HTR-8/SVneo (cell line): ENCODE measurements around the gene RBMS2.

Source experiments
- DNase-seq: peaks from one replicate; pipeline ENCODE4 v3.0.0; 2011; ENCODE audit warnings: low spot score, mixed read lengths; ENCODE audit not compliant: insufficient read length
- FAIRE-seq: peaks from 2 replicates; lab custom pipeline; 2011; peaks lifted over from hg19 to GRCh38; lab: Jason Lieb, UNC

RBMS2 gene

GRCh38 chr12:56626701-56627100 lies 105.1 kb downstream of the RBMS2 start:
- no peak for DNase-seq
- no peak for FAIRE-seq

GRCh38 chr12:56628671-56629458 lies 107.2 kb downstream of the RBMS2 start:
- FAIRE-seq = no peak

DNA sequence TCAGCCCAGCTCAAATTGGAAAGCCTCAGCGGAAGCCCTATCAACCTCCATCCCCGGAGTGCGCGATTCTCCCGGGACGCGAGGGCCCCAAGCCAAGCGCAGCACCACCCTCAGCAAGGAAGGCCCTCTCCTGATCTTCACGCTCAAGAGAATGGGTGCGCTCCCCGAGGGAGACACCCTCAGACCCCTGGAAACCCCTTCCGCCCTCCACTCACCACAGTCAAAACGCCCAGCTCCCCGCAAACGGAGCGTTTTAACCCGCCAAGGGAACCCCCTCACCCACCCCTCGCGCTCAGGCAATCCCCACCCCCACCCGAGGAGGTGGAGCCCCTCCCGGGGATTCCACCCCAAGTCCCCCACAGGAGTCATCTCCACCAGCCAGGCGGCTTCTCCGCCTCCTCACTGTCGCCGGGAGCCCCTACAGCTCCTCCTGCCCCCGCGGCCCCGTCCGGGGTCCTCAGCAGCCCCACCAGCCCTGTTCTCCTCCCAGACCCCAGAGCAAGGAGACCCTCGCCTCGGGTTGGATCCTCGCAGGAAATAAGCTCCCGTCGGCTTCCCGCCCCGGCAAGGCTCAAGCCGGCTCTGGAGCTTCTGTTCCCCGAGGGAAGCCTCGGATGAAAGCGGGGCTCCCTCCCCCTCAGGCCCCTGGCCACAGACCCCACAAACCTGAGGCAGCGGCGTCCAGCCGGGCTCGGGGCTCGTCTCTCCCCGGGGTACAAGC lies 108.0 kb downstream of the RBMS2 start:
- no peak for FAIRE-seq

More at GRCh38 chr12:56628671-56629458, 107.2 kb downstream of the RBMS2 start:
- no peak for DNase-seq

DNA sequence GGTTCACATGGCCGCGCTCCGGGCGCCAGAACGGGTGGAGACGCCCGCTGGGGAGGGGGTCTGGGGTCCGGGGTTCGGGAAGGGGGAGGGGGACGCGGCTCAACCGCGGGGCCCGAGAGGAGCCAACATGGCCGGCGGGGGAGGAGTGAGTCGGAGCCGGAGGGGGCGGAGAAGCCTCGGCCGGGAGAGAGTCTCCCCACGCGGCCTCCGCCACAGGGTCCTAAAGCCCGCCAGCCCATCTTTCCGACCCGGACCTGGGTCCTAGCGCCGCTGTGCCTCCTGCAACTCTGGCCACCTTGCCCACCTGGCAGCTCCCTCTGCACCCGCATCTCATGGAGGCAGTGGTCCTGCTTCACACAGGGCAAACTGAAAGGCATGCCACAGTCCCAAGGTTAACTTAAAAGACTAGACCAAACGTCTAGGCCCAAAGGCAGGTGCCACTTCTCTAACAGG lies 108.6 kb downstream of the RBMS2 start, which contains the start of gene BAZ2A:
TSS of gene BAZ2A (minus strand) at position 147 of the 453 bp plus-strand sequence. CDS start 12,796 bp downstream, outside the sequence.
- DNase-seq = peak; percentile 85
- no peak for FAIRE-seq

More for the DNA sequence above, 108.0 kb downstream of the RBMS2 start:
- no peak for DNase-seq

- no peak for FAIRE-seq
- DNase-seq = peak; percentile 72
Measured at GRCh38 chr12:56631790-56632700, 110.4 kb downstream of the RBMS2 start.

GRCh38 chr12:56632701-56633467 lies 111.3 kb downstream of the RBMS2 start:
- no peak for FAIRE-seq

GRCh38 chr12:56633468-56634241 lies 112.0 kb downstream of the RBMS2 start:
- DNase-seq = no peak
- no peak for FAIRE-seq

More at GRCh38 chr12:56632701-56633467, 111.3 kb downstream of the RBMS2 start:
- no peak for DNase-seq

GRCh38 chr12:56634242-56634836 lies 112.7 kb downstream of the RBMS2 start:
- no peak for FAIRE-seq
- no peak for DNase-seq

DNA sequence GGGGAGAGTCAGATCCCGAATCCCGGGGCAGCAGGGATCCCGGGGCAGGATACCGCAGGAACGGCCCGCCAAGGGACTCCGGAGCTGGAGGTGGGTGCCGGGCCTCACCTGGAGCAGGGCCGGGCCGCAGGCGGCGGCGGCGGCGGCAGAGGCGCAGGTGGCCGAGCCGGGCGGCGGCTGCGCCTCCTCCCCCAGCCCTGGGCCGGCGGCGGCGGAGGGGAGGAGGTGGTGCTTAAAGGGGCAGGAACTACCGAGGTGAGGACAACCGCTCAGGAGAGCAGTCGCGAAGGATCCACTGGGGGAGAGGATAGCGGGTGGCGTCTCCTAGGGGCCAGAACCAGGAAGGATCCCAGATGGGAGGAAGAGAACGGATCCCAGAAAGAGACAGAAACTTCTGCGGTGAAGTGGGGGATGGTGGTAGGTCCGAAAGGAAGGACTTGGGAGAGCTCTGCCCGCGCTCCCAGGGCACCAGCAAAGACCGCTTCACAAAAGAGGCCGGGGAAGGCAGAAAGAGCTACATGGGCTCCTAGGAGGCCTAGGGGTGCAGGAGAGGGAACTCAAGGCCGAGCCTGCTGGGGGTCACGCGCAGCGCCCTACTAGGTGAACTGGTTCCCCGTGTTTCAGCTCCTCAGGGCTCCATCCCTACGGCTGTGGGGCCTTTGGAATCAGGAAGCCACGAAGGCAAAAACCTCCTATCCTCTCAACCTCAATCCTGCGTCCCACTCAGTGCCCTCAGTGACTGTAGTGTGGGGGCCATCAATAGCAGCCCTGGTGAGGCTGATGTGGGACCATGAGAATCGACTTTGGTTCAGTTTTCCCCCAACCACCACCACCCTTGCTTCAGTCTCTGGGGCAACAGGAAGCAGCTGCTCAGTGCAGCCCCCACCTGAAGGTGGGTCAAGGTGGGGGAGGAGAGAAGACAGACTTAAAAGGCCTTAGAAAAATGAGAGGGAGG lies 113.5 kb downstream of the RBMS2 start:
- FAIRE-seq = no peak
- DNase-seq = peak; percentile 84

DNA sequence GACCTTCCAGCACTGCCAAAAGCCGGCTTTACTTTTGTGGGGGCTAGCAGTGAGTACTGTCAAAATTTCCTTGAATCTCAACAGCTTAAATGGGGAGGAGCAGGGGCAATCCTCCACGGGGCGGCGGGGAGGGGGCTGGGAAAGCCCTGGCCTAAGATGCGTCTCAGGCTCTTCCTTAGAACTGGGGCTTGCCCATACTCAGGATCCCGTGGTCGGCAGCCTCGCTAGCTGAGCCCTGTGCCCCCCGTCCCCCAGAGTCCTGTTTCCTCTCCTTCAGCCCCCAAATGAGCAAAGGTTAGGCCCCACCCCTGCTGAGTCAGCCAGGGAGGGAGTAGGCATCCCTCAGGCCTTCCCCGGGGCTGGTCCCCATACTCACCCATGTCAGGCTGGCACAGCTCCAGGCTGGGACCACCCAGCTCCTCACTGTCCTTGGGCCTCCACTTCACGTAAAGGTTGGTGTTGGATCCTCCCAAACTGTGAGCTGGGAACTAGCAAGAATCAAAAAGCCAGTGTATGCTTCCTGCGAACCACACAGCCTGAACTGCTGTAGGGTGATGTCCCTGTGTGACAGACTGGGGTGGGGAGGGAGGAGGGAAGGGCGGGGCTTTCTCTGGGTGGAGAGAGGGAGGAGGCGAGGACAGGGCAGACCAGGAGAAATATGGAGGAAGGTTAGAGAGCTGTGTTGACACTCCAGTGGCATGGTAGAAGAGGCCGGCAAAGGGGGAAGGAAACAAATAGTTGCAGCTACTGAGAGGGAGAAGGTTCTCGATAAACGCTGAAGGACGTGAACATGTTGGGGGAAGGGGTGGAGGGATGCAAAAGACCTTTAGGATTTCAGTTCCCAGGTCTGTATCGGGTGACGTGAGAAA lies 114.4 kb downstream of the RBMS2 start:
- no peak for FAIRE-seq
- peak; percentile 90 for DNase-seq

- DNase-seq (peak; percentile 97), FAIRE-seq (peak; percentile 13)
Measured at GRCh38 chr12:56636675-56637540, 115.3 kb downstream of the RBMS2 start.

- no peak for FAIRE-seq
Measured at GRCh38 chr12:56637621-56638020, 116.0 kb downstream of the RBMS2 start.

DNA sequence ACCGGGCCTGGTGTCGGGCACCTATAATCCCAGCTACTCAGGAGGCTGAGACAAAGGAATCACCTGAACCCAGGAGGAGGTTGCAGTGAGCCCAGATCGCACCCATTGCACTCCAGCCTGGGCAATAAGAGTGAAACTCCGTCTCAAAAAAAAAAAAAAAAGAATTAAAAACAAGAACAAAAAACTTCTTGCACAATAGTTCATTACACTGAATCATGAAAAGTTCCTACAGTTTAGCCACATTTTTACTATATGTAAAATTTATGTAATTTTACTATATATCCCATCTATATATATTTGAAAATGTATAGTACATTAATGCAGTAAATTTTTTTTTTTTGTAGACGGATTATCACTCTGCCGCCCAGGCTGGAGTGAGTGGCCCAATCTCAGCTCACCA lies 119.6 kb downstream of the RBMS2 start:
- DNase-seq (no peak), FAIRE-seq (no peak)

More at GRCh38 chr12:56637621-56638020, 116.0 kb downstream of the RBMS2 start:
- DNase-seq = no peak

DNA sequence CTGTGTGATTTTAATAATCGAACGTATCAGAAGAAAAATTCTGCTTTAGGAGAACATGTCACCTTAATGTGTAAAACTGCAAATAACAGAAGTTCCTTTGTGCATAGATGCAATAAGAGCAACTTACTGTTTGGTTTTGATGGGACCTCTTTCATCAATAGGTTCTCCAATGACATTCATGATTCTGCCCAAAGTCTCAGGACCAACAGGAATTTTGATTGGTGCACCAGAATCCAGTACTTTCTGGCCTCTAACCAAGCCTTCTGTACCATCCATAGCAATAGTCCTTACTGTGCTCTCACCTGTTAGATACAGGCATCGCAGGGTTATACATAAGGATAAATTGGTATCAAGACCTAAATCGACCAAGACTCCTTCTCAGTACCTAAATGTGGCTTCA lies 123.0 kb downstream of the RBMS2 start:
- no peak for DNase-seq
- FAIRE-seq = no peak

- FAIRE-seq (no peak), DNase-seq (no peak)
Measured at GRCh38 chr12:56645201-56645716, 123.6 kb downstream of the RBMS2 start.
